Omental fat pad (tissue), 4 donors: Measurements from ENCODE around the gene CIAO2A. TPM values are rescaled to one million over a fixed set of nuclear protein-coding genes. Genes with fewer than 3 reads are reported as not detected.
"Not testable (repeated sequence)": the region's sequence is repeated elsewhere in the genome, so short reads cannot be mapped to it uniquely, and the experiment has no call there.

Experiments
- ATAC-seq: fragments of 150-250 bp; one replicate; pipeline ENCODE4 v1.9.1; 2016; ENCODE audit warnings: mild to moderate bottlenecking, moderate library complexity; ENCODE audit not compliant: low FRiP score
- DNase-seq: peaks from one replicate; pipeline ENCODE4 v3.0.0-alpha.2; 2019; ENCODE audit warnings: low spot score
- total RNA-seq, 4 donors: library from RNA; depleted of rRNA; stranded (reverse); fragments of >200 nt; gene quantifications; one replicate each; pipeline ENCODE4 v1.1.0, GENCODE V29; 2016
- TF ChIP-seq, protein P1 (sequence below), 3 donors: fragments of 450-650 bp; IDR thresholded peaks; one replicate each; pipeline ENCODE4 v1.5.1; 2016 to 2017; ENCODE audit warnings: antibody characterized with exemption in 3 of 3, mild to moderate bottlenecking in 3 of 3, moderate library complexity in 2 of 3

The CIAO2A gene
- total RNA-seq, 4 donors from 2014 or later: 39.9 to 48.3 (median 40.5) TPM

DNA sequence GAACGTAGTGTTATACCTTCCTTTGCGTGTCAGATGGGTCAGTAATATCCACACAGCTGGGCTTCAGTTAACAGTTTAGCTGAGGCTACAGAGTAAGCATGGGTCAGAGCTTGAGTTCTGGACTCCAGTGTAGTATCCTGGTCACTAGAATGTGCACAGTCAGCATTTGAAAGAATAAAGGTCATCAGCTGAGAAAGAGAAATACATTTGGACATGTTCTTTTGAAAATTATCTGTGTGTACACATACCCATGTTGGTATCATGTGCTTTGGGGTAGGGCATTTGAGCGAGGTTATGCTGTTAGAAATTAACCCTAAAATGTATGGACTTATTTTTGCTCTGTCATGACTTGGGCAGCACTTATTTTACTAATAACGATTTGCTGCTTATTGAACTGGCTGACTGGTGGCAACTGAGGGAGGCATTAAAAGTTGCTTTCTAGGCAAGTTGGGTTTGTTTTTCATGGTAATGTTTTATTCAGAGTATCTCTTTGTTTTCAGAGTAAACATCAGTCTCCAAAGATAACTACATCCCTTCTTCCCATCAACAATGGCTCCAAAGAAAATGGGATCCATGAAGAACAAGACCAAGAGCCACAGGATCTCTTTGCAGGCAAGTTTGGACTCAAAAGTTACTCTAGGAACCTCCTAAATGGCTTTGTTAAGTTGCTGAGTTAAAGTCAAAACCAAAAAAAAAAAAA, 18.6 kb upstream of the CIAO2A start:
- DNase-seq (no peak), ATAC-seq (peak; percentile 16)
- TF ChIP-seq, protein P1, sequence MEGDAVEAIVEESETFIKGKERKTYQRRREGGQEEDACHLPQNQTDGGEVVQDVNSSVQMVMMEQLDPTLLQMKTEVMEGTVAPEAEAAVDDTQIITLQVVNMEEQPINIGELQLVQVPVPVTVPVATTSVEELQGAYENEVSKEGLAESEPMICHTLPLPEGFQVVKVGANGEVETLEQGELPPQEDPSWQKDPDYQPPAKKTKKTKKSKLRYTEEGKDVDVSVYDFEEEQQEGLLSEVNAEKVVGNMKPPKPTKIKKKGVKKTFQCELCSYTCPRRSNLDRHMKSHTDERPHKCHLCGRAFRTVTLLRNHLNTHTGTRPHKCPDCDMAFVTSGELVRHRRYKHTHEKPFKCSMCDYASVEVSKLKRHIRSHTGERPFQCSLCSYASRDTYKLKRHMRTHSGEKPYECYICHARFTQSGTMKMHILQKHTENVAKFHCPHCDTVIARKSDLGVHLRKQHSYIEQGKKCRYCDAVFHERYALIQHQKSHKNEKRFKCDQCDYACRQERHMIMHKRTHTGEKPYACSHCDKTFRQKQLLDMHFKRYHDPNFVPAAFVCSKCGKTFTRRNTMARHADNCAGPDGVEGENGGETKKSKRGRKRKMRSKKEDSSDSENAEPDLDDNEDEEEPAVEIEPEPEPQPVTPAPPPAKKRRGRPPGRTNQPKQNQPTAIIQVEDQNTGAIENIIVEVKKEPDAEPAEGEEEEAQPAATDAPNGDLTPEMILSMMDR (IDR thresholded peaks at IDR 0.05): no peak

DNA sequence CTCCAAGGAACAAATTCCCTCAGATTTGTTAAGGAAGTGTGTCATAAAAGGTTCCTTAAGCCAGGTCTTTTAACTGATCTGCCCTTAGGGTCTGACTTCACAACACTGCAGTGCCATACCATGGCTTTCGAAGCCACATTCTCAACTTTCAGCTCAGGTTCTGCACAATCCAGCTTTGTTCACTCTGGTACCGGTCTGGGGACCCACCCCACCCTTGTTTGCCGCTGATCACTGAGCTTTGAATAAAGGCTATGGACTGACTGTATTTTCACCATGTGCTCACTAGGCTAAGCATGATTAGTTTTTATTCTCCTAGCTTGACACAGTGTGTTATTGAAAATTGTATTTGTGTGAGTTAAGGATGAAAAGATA, 18.0 kb upstream of the CIAO2A start:
- ATAC-seq (no peak), DNase-seq (no peak)
- TF ChIP-seq, protein P1 (IDR thresholded peaks at IDR 0.05): no peak

DNA sequence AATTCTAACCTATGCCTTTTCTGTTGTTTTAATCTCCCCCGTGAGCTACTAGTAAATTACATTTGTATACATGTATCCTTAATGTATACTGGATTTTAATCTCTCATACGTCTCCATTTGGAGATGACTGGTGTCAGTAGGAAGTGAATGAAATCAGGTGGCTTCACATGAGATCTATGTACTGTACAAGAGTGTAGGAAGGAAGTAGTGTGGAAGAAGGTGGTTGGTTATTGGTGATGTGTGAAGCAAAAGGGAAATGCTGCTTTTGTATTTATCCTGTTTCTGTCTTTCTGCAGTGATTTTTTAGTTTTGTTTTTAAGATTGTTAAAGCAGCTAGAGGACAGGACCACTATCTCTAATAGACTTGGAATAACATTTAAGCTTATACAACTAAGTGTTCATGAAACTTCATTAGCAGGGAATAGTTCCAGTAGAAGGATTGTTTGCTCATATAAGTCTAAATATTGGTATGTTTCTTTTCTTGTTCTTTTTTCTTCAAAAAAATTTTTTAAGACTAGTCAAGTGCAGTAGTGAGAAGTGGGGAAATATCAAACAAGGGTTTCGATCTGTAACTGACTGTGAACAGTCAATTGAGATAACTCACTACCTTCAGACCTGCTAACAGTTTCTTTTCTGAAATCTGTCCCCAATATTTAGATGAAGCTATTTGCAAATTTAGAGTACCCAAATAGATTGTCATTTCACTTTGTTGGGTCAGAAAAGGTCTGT, 17.5 kb upstream of the CIAO2A start:
- TF ChIP-seq, protein P1 (IDR thresholded peaks at IDR 0.05): no peak
- no peak for ATAC-seq
- DNase-seq: no peak

DNA sequence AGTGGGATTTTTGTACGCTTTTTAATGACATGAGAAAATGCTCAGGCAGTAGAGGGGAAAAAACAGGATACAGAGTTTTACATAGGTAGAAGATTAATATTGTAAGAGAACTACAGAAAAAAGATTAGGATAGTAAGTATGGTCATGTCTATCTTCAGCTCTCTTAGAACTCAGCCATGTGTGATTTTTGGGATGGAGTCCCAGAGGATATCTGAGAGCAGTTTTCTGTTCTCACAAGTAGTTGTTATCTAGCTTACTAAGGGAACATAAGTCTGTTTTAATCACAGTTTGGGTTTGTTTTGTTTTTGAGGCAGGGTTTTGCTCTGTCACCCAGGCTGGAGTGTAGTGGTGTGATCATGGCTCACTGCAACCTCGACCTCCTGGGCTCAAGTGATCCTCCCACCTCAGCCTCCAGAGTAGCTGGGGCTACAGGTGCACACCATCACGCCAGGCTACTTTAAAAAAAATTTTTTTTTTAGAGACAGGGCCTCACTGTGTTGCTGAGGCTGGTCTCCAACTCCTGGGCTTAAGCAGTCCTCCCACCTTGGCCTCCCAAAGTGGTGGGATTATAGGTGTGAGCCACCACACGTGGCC, 16.6 kb upstream of the CIAO2A start:
- not testable (repeated sequence) for ATAC-seq, DNase-seq

DNA sequence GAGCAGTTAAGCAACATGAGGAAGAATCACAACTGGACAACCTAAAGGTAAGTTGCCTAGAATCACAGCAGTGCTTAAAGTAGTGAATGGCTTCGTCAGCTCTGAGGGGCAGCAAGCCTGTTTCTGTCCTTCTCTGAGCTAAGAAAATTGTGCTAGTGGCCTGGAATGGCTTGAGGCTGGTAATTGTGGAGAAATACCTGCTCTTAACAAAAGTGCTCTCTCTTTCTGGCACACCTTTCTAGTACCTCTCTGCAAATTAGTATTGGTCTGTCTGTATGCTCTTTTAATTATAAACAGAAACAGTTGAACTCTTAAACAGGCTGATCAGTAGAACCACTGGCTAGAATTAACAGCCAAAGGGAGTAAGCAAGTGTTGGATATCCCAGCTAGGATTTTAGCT, 13.7 kb upstream of the CIAO2A start:
- TF ChIP-seq, protein P1 (IDR thresholded peaks at IDR 0.05): no peak
- no peak for DNase-seq
- ATAC-seq: no peak

DNA sequence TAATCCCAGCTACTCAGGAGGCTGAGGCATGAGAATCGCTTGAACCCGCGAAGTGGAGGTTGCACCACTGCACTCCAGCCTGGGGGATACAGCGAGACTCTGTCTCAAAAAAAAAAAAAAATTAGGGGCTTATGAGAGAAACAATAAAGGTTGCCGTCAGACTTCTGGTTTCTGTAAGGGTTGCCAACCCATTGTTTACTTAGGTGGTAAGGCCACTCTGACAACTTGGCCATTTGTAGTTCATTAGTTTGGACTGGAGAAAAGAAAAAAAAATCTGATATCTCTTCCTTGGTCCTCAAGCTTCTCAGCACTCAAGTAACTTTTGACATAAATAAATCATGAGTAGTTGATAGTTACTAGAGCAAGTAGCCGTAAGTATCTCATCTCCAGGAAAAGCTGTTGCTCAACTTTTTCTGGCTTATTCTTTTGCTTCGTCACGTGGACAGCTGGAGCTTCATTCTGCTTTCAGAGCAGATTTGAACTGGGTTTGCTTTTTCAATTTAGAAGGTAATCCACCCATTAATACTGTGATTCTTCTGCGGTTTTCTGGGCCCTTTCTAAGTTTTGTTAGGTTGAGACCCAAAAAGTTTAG, 11.6 kb upstream of the CIAO2A start:
- ATAC-seq (peak; percentile 15), DNase-seq (no peak)
- TF ChIP-seq, protein P1 (IDR thresholded peaks at IDR 0.05): no peak

DNA sequence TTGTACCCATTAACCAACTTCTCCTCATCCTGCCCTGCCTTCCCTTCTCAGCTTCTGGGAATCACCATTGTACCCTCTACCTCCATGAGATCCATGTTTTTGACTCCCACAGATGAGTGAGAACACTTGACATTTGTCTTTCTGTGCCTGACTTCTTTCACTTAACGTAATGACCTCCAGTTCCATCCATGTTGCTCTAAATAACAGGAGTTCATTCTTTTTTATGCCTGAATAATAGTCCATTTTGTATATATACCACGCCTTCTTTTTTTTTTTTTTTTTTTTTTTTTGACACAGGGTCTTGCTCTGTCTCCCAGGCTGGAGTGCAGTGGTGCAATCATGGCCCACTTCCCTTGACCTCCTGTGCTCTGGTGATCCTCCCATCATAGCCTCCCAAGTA, 8.9 kb upstream of the CIAO2A start:
- no peak for ATAC-seq
- TF ChIP-seq, protein P1 (IDR thresholded peaks at IDR 0.05): no peak
- DNase-seq: no peak
